NB4 (cell line): ENCODE data around the gene GPSM1.

Experiments used
- CTCF ChIP-seq: IDR thresholded peaks from one replicate; pipeline ENCODE4 v1.5.1; 2012; ENCODE audit warnings: low read depth, low read length
- POLR2A ChIP-seq: IDR thresholded peaks from 2 replicates; pipeline ENCODE4 v1.6.1; 2011; ENCODE audit warnings: mild to moderate bottlenecking; ENCODE audit not compliant: insufficient read length; ENCODE audit errors: extremely low read depth

- TF ChIP-seq CTCF = no peak
- TF ChIP-seq POLR2A = no peak
Measured at GRCh38 chr9:136300866-136301265, 26.5 kb upstream of the GPSM1 start.
